Naive thymus-derived CD4-positive, alpha-beta T cell (primary cell): ENCODE measurements around the gene MBOAT1. TPM values are rescaled to one million over a fixed set of nuclear protein-coding genes. Genes with fewer than 3 reads are reported as not detected.

ENCODE experiments used
- ATAC-seq: fragments of 150-1000 bp; cut with Tn5 transposase; 2 replicates; pipeline ENCODE4 v1.10.0; 2021; ENCODE audit warnings: mild to moderate bottlenecking, moderate library complexity
- CTCF ChIA-PET: fragments of 350-600 bp; sonication (Branson Sonifier 250); formaldehyde crosslinking; loops from one replicate; lab custom pipeline; 2021; ENCODE audit warnings: antibody characterized with exemption; lab: Charles Lee
- POLR2A ChIA-PET: fragments of 350-600 bp; sonication (Branson Sonifier 250); formaldehyde crosslinking; loops from one replicate; lab custom pipeline; 2021; ENCODE audit warnings: antibody characterized with exemption, inconsistent platforms; lab: Charles Lee
- DNase-seq, 9 donors: peaks; one replicate each; pipeline versions ENCODE4 v3.0.0 to v3.0.0-alpha.2; 2020 to 2022; ENCODE audit warnings: mixed read lengths in 1 of 9
- H3K27ac ChIP-seq: one replicate; pipeline ENCODE4 v1.7.0; 2013; ENCODE audit warnings: mild to moderate bottlenecking, low read depth, low read length, moderate library complexity
- H3K27me3 ChIP-seq, 2 donors: one replicate each; pipeline ENCODE4 v1.7.0; 2013; ENCODE audit warnings: low read length in 2 of 2, mild to moderate bottlenecking in 2 of 2, moderate library complexity in 2 of 2; ENCODE audit not compliant: control insufficient read depth in 2 of 2, insufficient read depth in 2 of 2
- H3K36me3 ChIP-seq, 3 experiments: 1 replicate in 2 of 3; 2 replicates in 1 of 3; pipeline ENCODE4 v1.7.0; 2013; ENCODE audit warnings: low read length in 3 of 3, mild to moderate bottlenecking in 3 of 3, moderate library complexity in 1 of 3; ENCODE audit not compliant: insufficient read depth in 3 of 3, control insufficient read depth in 2 of 3
- H3K4me1 ChIP-seq, 2 donors: one replicate each; pipeline ENCODE4 v1.7.0; 2013; ENCODE audit warnings: low read length in 2 of 2, mild to moderate bottlenecking in 2 of 2, moderate library complexity in 1 of 2; ENCODE audit not compliant: control insufficient read depth in 2 of 2, insufficient read depth in 2 of 2
- H3K4me3 ChIP-seq: 2 replicates; pipeline ENCODE4 v1.7.0; 2013; ENCODE audit warnings: mild to moderate bottlenecking, low read length
- H3K9me3 ChIP-seq, 3 experiments: 1 replicate in 2 of 3; 2 replicates in 1 of 3; pipeline ENCODE4 v1.7.0; 2013; ENCODE audit warnings: low read length in 3 of 3; ENCODE audit not compliant: control insufficient read depth in 2 of 3
- H3K27ac Mint-ChIP-seq, 9 donors: one replicate each; pipeline ENCODE4 v1.8.0; 2020 to 2022; ENCODE audit warnings: mixed read lengths in 9 of 9, mild to moderate bottlenecking in 8 of 9, moderate library complexity in 5 of 9, inconsistent platforms in 2 of 9
- H3K27me3 Mint-ChIP-seq, 5 donors: one replicate each; pipeline ENCODE4 v1.8.0; 2021 to 2022; ENCODE audit warnings: mixed read lengths in 5 of 5, mild to moderate bottlenecking in 1 of 5
- H3K36me3 Mint-ChIP-seq, 5 donors: one replicate each; pipeline ENCODE4 v1.8.0; 2020 to 2022; ENCODE audit warnings: mixed read lengths in 5 of 5, mild to moderate bottlenecking in 3 of 5, inconsistent platforms in 1 of 5
- H3K4me1 Mint-ChIP-seq, 7 donors: one replicate each; pipeline ENCODE4 v1.8.0; 2020 to 2022; ENCODE audit warnings: mixed read lengths in 7 of 7, mild to moderate bottlenecking in 3 of 7, inconsistent platforms in 1 of 7
- H3K4me3 Mint-ChIP-seq, 10 donors: one replicate each; pipeline ENCODE4 v1.8.0; 2020 to 2022; ENCODE audit warnings: mild to moderate bottlenecking in 10 of 10, mixed read lengths in 10 of 10, moderate library complexity in 6 of 10, inconsistent platforms in 2 of 10
- H3K9me3 Mint-ChIP-seq, 11 donors: one replicate each; pipeline ENCODE4 v1.8.0; 2020 to 2022; ENCODE audit warnings: mixed read lengths in 11 of 11, mild to moderate bottlenecking in 4 of 11, inconsistent platforms in 1 of 11, moderate library complexity in 1 of 11
- intact Hi-C, 2 donors: fragments of 100-400 bp; cut with micrococcal nuclease; formaldehyde crosslinking; loops; one replicate each; pipeline ENCODE4 v1.15.1; 2023
- polyA plus RNA-seq, 2 donors: library from polyadenylated mRNA; unstranded; fragments of 300-500 nt; fragmentation: Illumina TruSeq; gene quantifications; one replicate each; pipeline ENCODE4 v1.2.3, GENCODE V29; 2021
- total RNA-seq, 6 experiments: library from RNA in 5 of 6; stranded (reverse) in 5 of 6; gene quantifications; 1 replicate in 5 of 6; 2 replicates in 1 of 6; pipeline ENCODE4 v1.2.3 and lab custom pipeline; 2021 to 2026

Gene MBOAT1
- total and polyA plus RNA-seq, 7 experiments from 2014 or later, result 0.84 to 24.7 (median 9.5) TPM

- no peaks in the 10 kb centered on the region for H3K36me3 ChIP-seq
- CTCF ChIA-PET, result no interaction called here
Observed at GRCh38 chr6:20098267-20098876, 113.9 kb downstream of the MBOAT1 start.

DNA sequence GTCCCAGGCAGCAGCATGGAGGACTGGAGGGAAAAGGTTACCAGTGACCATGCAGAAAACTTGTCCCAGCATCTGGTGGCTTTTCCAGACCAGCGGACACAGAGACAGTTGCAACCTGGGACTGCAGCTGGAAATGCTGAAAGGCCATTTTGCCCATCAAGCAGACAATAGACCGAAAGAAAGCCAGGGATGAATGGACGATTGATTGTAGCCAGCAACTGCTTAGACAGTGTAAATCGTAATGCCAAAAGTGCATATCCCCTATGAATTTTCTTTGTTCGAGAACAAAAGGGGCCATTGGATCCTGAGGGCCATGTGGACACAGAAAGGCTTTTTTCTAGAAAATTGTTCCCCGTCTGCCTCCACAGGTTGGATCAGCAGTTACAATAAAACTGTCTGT lies 115.7 kb downstream of the MBOAT1 start:
- Mint-ChIP-seq H3K4me1 (no peaks in the 10 kb centered on the region), H3K4me3 (no peak overlapping the region)
- CTCF ChIA-PET, result no interaction called here

More at GRCh38 chr6:20098267-20098876, 113.9 kb downstream of the MBOAT1 start:
- H3K27me3 Mint-ChIP-seq, result no peaks in the 10 kb centered on the region
- no peak overlapping the region for H3K27ac Mint-ChIP-seq
- ATAC-seq (no peak), DNase-seq (no peak)
- intact Hi-C loops, result no loop called here
- H3K27me3 ChIP-seq, result no peaks in the 10 kb centered on the region
- H3K9me3 Mint-ChIP-seq, result no peaks in the 10 kb centered on the region
- H3K4me1 ChIP-seq, result no peaks in the 10 kb centered on the region
- no peaks in the 10 kb centered on the region for H3K4me1 Mint-ChIP-seq
- no peak overlapping the region for H3K4me3 ChIP-seq
- H3K27ac ChIP-seq, result no peak overlapping the region
- H3K36me3 Mint-ChIP-seq, result peaks cover 0 to 10% (median 4%) of the 10 kb centered on the region in 5 donors
- POLR2A ChIA-PET, result no interaction called here
- no peaks in the 10 kb centered on the region for H3K9me3 ChIP-seq
- no peak overlapping the region for H3K4me3 Mint-ChIP-seq

DNA sequence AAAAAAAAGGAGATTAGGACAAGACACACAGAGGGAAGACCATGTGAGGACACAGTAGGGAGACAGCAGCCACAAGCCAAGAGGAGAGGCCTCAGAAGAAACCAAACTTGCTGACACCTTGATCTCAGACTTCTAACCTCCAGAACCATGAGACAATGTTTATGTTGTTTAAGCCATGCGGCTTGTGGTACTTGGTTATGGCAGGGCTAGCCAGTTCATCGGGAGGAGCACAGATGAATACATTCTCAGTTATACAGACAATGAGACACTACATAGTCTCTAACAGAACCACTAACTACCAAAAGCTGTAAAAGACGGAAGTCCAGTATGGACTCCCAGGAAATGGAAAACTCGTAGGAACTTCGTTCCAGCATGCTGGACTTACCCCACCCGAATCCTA lies 116.8 kb downstream of the MBOAT1 start:
- no peaks in the 10 kb centered on the region for H3K4me1 ChIP-seq
- Mint-ChIP-seq H3K27me3 (no peaks in the 10 kb centered on the region), H3K36me3 (peaks cover 0 to 7% (median 0%) of the 10 kb centered on the region in 5 donors), H3K9me3 (no peaks in the 10 kb centered on the region), H3K4me1 (no peaks in the 10 kb centered on the region), H3K27ac (no peak overlapping the region), H3K4me3 (no peak overlapping the region)
- H3K4me3 ChIP-seq, result no peak overlapping the region
- H3K27ac ChIP-seq, result no peak overlapping the region
- DNase-seq (no peak), ATAC-seq (no peak)
- H3K9me3 ChIP-seq, result no peaks in the 10 kb centered on the region
- intact Hi-C loops, result no loop called here
- no peaks in the 10 kb centered on the region for H3K36me3 ChIP-seq
- no peaks in the 10 kb centered on the region for H3K27me3 ChIP-seq
- CTCF ChIA-PET, result no interaction called here
- POLR2A ChIA-PET, result no interaction called here

More for the DNA sequence above, 115.7 kb downstream of the MBOAT1 start:
- no peak overlapping the region for H3K27ac Mint-ChIP-seq
- H3K9me3 Mint-ChIP-seq, result no peaks in the 10 kb centered on the region
- DNase-seq, result no peak
- Histone ChIP-seq H3K27me3 (no peaks in the 10 kb centered on the region), H3K36me3 (no peaks in the 10 kb centered on the region), H3K4me3 (no peak overlapping the region), H3K9me3 (no peaks in the 10 kb centered on the region), H3K27ac (no peak overlapping the region), H3K4me1 (no peaks in the 10 kb centered on the region)
- intact Hi-C loops, result no loop called here
- ATAC-seq, result no peak
- POLR2A ChIA-PET, result no interaction called here
- no peaks in the 10 kb centered on the region for H3K27me3 Mint-ChIP-seq
- H3K36me3 Mint-ChIP-seq, result peaks cover 0 to 7% (median 0%) of the 10 kb centered on the region in 5 donors

DNA sequence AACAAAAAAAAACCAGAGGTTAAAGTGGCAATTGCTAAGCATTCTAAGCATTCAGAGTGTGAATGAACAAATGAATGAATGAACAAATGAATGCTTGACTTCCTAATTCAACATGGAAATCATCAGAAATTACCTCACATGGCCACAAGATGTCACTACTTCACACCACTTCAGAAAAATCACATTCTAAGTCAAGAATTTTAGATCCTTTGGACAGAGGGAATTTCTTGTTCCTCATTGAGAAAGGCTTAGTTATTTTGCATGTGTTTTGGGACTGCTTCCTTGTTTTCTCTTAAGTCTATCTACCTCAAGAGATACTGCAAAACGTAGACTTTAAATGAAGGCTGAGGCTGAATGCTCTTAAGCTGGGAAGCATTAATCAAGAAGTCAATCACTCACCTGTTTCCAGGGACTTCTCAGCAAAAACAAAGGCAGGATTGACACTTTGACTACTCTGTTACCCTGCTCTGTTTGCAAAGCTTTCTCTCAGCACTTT lies 120.2 kb downstream of the MBOAT1 start:
- Histone ChIP-seq H3K36me3 (no peaks in the 10 kb centered on the region), H3K9me3 (no peaks in the 10 kb centered on the region), H3K27me3 (no peaks in the 10 kb centered on the region), H3K27ac (no peak overlapping the region), H3K4me1 (no peaks in the 10 kb centered on the region), H3K4me3 (no peak overlapping the region)
- H3K4me1 Mint-ChIP-seq, result no peaks in the 10 kb centered on the region
- intact Hi-C loops, result loop anchor here (1.0 to 5.0 kb wide), 11 partner anchors 35 to 1497 kb away; partner anchors contain the start of genes E2F3 (in 1 of the 2) and MBOAT1 (in 1 of the 2)
- peaks cover 0 to 4% (median 0%) of the 10 kb centered on the region in 11 donors for H3K9me3 Mint-ChIP-seq
- no peaks in the 10 kb centered on the region for H3K27me3 Mint-ChIP-seq
- ChIA-PET POLR2A (no interaction called here), CTCF (interaction anchor here (0.5 to 1.7 kb wide), 7 partner anchors 11 to 454 kb away, joined by 3 to 7 read pairs (median 3); no protein-coding TSS in a partner anchor)
- H3K36me3 Mint-ChIP-seq, result no peaks in the 10 kb centered on the region
- no peak for ATAC-seq
- DNase-seq, result peak in 5 of 9 donors; percentile 10 to 23 (median 14)
- no peak overlapping the region for H3K27ac Mint-ChIP-seq
- no peak overlapping the region for H3K4me3 Mint-ChIP-seq

DNA sequence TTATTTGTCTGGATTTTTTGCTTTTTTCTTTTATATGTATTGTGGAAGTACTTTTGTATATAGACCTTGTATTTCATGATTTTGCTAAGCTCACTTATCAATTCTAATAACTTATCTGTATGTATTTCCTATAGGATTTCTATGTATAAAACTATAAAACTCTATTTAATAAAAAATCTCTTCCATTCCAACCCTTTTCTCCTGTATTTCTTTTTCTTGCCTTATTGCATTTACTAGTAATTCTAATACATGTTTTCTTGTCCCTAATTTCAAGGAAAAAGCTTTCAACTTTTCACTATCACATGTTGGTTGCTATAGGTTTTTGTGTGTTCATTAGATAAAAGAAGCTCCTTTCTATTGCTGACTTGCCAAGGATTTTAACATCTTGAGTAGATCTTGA lies 125.3 kb downstream of the MBOAT1 start:
- ChIA-PET POLR2A (no interaction called here), CTCF (no interaction called here)
- no peaks in the 10 kb centered on the region for H3K36me3 ChIP-seq
- ATAC-seq (no peak), DNase-seq (no peak)
- H3K9me3 ChIP-seq, result no peaks in the 10 kb centered on the region
- Mint-ChIP-seq H3K36me3 (no peaks in the 10 kb centered on the region), H3K27ac (no peak overlapping the region), H3K4me3 (no peak overlapping the region), H3K27me3 (peaks cover 0 to 6% (median 0%) of the 10 kb centered on the region in 5 donors), H3K4me1 (no peaks in the 10 kb centered on the region), H3K9me3 (peaks cover 0 to 4% (median 0%) of the 10 kb centered on the region in 11 donors)
- no peaks in the 10 kb centered on the region for H3K4me1 ChIP-seq
- no peak overlapping the region for H3K27ac ChIP-seq
- intact Hi-C loops, result no loop called here
- no peaks in the 10 kb centered on the region for H3K27me3 ChIP-seq
- no peak overlapping the region for H3K4me3 ChIP-seq

GRCh38 chr6:20085817-20086216 lies 126.5 kb downstream of the MBOAT1 start:
- H3K4me1 ChIP-seq, result no peaks in the 10 kb centered on the region
- Mint-ChIP-seq H3K9me3 (peaks cover 0 to 6% (median 0%) of the 10 kb centered on the region in 11 donors), H3K4me3 (no peak overlapping the region), H3K27me3 (peaks cover 0 to 6% (median 0%) of the 10 kb centered on the region in 5 donors), H3K36me3 (no peaks in the 10 kb centered on the region), H3K4me1 (no peaks in the 10 kb centered on the region), H3K27ac (no peak overlapping the region)
- ChIA-PET CTCF (no interaction called here), POLR2A (no interaction called here)
- intact Hi-C loops, result no loop called here
- no peaks in the 10 kb centered on the region for H3K9me3 ChIP-seq
- no peaks in the 10 kb centered on the region for H3K36me3 ChIP-seq
- DNase-seq, result no peak
- ATAC-seq, result no peak
- no peaks in the 10 kb centered on the region for H3K27me3 ChIP-seq
- no peak overlapping the region for H3K27ac ChIP-seq
- no peak overlapping the region for H3K4me3 ChIP-seq

DNA sequence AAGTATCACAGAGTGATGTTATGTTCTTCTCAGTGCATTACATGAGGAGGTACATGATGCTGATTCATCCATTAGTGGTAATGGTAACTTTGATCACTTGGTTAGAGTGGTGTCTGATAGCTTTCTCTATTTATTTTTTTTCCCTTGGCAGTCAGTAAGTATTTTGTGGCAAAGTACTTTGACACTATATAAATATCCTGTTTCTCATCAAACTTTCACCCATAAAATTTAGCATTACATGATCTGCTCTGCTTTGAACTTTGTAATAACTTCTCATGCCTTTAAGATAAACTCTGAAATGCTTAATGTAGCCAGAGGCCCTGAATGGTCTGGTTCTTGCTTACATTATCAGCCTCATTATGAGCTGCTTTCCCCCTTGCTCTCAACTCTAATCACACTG lies 127.9 kb downstream of the MBOAT1 start:
- DNase-seq, result no peak
- ATAC-seq, result no peak
- Histone ChIP-seq H3K27me3 (no peaks in the 10 kb centered on the region), H3K27ac (no peak overlapping the region), H3K4me3 (no peak overlapping the region), H3K4me1 (no peaks in the 10 kb centered on the region), H3K36me3 (no peaks in the 10 kb centered on the region), H3K9me3 (no peaks in the 10 kb centered on the region)
- ChIA-PET POLR2A (no interaction called here), CTCF (no interaction called here)
- Mint-ChIP-seq H3K27ac (no peak overlapping the region), H3K4me1 (no peaks in the 10 kb centered on the region), H3K9me3 (peaks cover 0 to 9% (median 3%) of the 10 kb centered on the region in 11 donors), H3K4me3 (no peak overlapping the region), H3K27me3 (peaks cover 0 to 6% (median 0%) of the 10 kb centered on the region in 5 donors), H3K36me3 (peaks cover 0 to 3% (median 2%) of the 10 kb centered on the region in 5 donors)
- intact Hi-C loops, result no loop called here
